ENCODE measurements around the gene SLC10A6. TPM values are rescaled to one million over a fixed set of nuclear protein-coding genes. Genes with fewer than 3 reads are reported as not detected.

Gene SLC10A6
- total RNA-seq, 1 experiment from 2014 or later = not detected

- peaks cover under 1 to 7% (median under 1%) of the 10 kb centered on the region in 3 experiments; a peak in 4 of 7 replicates for H3K36me3 Mint-ChIP-seq (ENCODE audit: insufficient read depth in 1 of 3, low read depth in 3 of 3)
- no peaks in the 10 kb centered on the region for H3K79me2 ChIP-seq (ENCODE audit: insufficient read depth, low read length)
- H3K27ac Mint-ChIP-seq = no peak overlapping the region
- no peak overlapping the region for H3K4me2 ChIP-seq (ENCODE audit: insufficient read depth, insufficient read length, low read length)
- no peak overlapping the region for H4K5ac ChIP-seq (ENCODE audit: insufficient read length, low read depth, low read length)
- no peak overlapping the region for H2AK5ac ChIP-seq (ENCODE audit: insufficient read length, low read length)
- no peak overlapping the region for H3K56ac ChIP-seq (ENCODE audit: insufficient read length, low read depth, low read length)
- no peak overlapping the region for H3K9ac ChIP-seq (ENCODE audit: extremely low read depth, insufficient read length, low read length)
- no peak overlapping the region for H2BK120ac ChIP-seq (ENCODE audit: low read depth, low read length, poor library complexity, severe bottlenecking)
- H3K79me1 ChIP-seq (ENCODE audit: insufficient read depth, low read depth, low read length, poor library complexity, severe bottlenecking) = no peaks in the 10 kb centered on the region
- H3K4me1 ChIP-seq (ENCODE audit: insufficient read depth, low read length) = no peaks in the 10 kb centered on the region; the same call in 1 of the 2 replicates
- no peak overlapping the region for H3K4me3 Mint-ChIP-seq
- H3K23ac ChIP-seq (ENCODE audit: insufficient read length, low read depth, low read length) = no peak overlapping the region
- no peak for TF ChIP-seq CTCF (conservative IDR thresholded peaks at IDR 0.05)
- H3K18ac ChIP-seq (ENCODE audit: insufficient read length, low read depth, low read length) = no peak overlapping the region
- no peak overlapping the region for H3T11ph ChIP-seq (ENCODE audit: low read length)
- no peaks in the 10 kb centered on the region for H3K27me3 ChIP-seq (ENCODE audit: insufficient read depth, low read length)
- no peak overlapping the region for H2BK12ac ChIP-seq (ENCODE audit: insufficient read length, low read depth, low read length)
- H4K20me1 ChIP-seq (ENCODE audit: control insufficient read depth, insufficient read depth, insufficient read length) = no peaks in the 10 kb centered on the region
- H2BK15ac ChIP-seq (ENCODE audit: low read depth, low read length) = no peak overlapping the region
- H2BK20ac ChIP-seq (ENCODE audit: low read depth, low read length, poor library complexity, severe bottlenecking) = no peak overlapping the region
- H2AFZ ChIP-seq (ENCODE audit: low read length) = no peak overlapping the region
- no peaks in the 10 kb centered on the region; a peak in 1 of 5 replicates for H3K9me3 Mint-ChIP-seq
- H4K8ac ChIP-seq (replicated peaks; ENCODE audit: insufficient read length, low read depth, low read length) = no peak overlapping the region
- H3K4me1 Mint-ChIP-seq = peaks cover 8 to 10% of the 10 kb centered on the region in 2 experiments
- H3K4ac ChIP-seq (ENCODE audit: low read depth, low read length) = no peak overlapping the region
- H3K27ac ChIP-seq (ENCODE audit: insufficient read length, low read depth, low read length) = no peak overlapping the region
- DNase-seq = no peak
- H3K9me3 ChIP-seq (ENCODE audit: control insufficient read depth, low read depth, low read length) = no peaks in the 10 kb centered on the region
- no CpG with 5 or more reads among the region's 4 CpGs for WGBS (ENCODE audit: extremely low coverage, insufficient read length, low lambda C conversion rate)
- peaks cover 12% of the 10 kb centered on the region for H3K27me3 Mint-ChIP-seq (ENCODE audit: low read depth)
- H3K23me2 ChIP-seq (ENCODE audit: insufficient read length, low read depth, low read length, poor library complexity, severe bottlenecking) = peaks cover 3% of the 10 kb centered on the region
- no peak overlapping the region for H4K91ac ChIP-seq (ENCODE audit: insufficient read length, low read depth, low read length)
- H2BK5ac ChIP-seq (ENCODE audit: insufficient read length, low read length) = no peak overlapping the region
- no peak overlapping the region for H3K14ac ChIP-seq (ENCODE audit: insufficient read depth, low read length)
Observed at GRCh38 chr4:86896596-86896995, 47.4 kb upstream of the SLC10A6 start.

Data from H9 (cell line).